Right hindlimb (tissue), 1 donor: ENCODE measurements around the gene MTG2.
A peak's percentile ranks its signal among the peaks of the same experiment; 100 is the strongest.

Experiments used
- DNase-seq: peaks from one replicate; pipeline ENCODE4 v3.0.0-alpha.2; 2018

MTG2 gene

DNA sequence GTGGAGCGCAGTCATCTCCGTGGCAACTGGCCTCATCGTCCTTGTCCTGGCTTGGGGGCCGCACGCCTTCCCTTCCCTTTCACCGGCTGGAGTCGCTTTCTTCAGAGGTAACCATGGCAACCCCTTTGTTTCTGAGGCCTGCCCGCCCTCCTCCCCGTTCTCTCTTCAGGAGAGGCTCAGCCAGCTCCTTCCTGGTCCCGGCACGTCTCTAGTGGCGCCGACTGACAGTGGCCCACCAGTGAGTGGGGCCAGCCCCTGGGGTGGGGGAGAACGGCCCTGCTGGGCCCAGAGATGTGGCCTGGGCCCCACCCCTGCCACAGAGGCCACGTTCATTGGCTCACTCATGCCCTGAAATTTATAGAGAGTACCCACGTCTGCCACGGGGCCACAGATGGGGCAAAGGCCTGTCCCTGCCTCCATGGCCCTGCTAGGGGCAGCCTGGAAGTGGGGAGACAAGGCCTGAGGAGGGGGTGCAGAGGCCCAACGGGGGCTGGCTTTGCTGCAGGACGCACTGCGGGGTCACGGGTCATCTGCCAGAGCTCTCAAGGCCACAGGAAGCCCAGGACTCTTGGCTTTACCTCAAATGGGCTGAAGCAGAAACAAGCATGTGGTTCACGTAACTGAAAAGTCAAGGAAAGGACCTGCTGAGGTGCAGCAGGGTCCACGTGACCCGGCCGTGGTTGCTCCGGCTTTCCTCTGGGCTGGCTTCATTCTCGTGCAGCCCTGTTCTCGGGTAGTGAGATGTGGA, 54.1 kb downstream of the MTG2 start:
- no peak for DNase-seq

GRCh38 chr20:62237514-62237800, 54.6 kb downstream of the MTG2 start:
- DNase-seq = no peak

GRCh38 chr20:62237801-62238568, 55.2 kb downstream of the MTG2 start, which contains the start of gene OSBPL2:
OSBPL2 (plus strand) TSS chr20:62238521; CDS start chr20:62256185, 17,664 bp downstream.
- DNase-seq = peak; percentile 99

DNA sequence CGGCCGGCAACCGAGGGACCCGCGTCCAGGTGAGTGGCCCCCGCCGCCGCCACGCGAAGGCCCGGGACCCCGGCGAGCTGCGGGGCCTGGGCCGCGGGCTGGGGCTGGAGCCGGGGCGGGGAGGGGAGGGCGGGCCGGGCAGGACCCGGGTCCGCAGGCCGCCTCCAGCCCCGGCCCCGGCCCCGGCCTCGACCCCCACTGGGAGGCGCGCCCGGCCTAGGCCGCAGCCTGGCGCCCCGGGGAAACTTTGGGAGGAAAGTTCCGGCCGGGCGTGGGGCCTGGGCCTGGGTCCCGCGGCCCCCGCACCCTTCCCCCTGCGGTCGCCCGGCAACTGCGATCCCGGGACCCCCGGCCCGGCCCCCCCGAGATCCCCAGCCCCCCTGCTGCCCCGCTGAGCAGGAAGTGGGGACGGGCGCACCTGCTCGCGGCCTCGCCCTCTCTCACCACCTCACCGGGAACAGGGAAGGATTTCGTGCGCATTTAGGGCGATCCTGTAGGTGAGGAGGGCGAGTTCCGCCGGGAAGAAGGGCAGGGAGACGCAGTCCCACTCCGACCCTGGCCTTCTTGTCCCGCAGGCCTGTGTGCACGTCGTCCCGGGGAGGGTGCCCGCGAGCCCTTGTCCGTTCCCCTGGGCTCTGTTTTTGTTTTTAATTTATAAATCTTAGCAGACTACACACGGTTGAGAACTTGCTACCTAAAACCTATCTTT, 55.9 kb downstream of the MTG2 start:
- DNase-seq = no peak

DNA sequence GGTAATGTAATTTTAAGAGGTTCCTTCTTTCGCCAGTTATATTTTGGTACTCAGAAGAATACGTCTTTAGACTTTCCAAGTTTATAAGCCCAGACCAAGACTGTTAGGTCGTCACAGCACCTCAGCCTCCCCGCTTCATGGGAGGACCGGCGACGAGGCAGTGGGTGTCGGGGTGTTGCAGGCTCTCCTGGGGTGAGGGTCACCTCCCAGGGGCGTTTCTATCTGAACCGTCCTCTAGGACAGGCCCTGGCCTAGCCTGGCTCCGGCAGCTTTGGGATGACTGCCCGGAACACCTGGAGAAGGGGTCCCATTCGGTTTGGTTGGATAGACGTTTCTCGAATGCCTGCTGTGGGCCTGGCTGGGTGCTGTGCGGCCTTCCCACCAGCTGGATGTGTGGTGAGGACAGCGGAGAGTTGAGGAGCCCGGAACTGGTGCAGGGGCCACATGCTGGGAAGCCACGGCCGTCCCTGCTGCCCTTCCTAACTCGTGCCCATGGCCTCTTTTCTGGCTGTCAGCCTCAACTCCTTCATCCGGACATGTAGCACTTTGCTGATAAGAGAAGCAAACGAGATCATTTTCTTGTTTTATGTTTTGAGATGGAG, 56.6 kb downstream of the MTG2 start:
- no peak for DNase-seq

GRCh38 chr20:62240020-62240685, 57.3 kb downstream of the MTG2 start:
- DNase-seq = no peak

GRCh38 chr20:62241506-62241905, 58.7 kb downstream of the MTG2 start:
- no peak for DNase-seq

GRCh38 chr20:62242176-62242575, 59.3 kb downstream of the MTG2 start:
- DNase-seq = no peak

DNA sequence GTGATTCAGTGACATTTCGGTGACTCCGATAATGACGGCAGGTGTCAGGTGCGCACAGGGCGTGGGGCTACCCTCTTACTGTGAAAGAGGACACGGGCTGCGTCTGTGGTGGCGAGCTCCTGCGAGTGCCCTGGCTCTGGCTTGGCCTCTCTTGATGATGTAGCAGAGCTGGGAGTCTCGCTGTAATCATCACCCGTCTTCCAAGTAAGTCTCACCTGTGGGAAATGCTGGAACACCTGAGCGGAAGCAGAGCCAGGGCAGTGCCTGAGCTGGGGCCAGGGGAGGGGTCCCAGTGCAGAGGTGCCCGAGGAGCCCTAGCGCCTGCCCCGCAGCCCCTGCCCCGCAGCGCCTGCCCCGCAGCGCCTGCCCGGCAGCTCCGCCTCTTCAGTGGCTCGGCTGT, 60.3 kb downstream of the MTG2 start:
- DNase-seq = no peak

GRCh38 chr20:62243906-62244515, 61.2 kb downstream of the MTG2 start:
- no peak for DNase-seq

DNA sequence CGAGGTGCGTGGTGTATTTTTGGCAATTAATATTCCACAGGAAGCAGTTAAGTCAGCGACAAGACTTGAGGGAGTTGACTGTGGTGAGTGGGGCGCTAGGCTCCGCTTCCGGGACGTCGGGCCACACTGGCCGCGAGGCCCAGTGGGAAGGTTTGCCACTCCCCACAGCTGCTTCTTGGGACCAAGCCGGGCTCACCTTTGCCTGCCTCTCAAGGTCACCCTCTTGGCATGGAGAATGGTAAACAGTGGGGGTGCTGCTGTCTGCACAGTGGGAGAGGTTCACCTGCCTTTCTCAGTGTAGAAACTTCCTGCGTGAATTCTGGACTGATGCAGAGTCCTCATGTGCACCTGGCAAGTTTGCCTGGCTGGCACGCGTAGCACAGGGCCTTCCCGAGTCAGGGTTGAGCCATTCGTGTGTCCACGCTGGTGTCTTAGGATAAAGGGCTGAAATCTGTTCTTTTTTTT, 61.8 kb downstream of the MTG2 start:
- DNase-seq = no peak

DNA sequence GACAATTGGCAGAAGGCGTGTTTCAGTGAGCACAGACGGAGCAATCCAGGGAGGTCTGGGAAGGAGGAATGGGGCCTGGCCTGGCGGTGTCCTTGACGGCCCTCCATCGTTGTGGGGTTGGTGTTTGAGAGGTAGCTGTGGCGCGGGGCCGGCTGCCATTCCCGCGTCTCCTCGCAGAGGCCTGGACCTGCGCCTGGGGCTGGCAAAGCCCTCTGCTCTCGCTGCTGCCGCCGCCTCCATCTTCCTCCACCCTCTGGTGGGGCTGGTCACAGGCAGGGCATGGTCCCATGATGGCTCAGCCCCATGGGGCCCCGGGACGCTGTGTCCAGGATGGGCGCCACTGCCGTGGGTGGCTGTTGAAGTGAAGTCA, 63.1 kb downstream of the MTG2 start:
- no peak for DNase-seq

GRCh38 chr20:62246431-62246830, 63.6 kb downstream of the MTG2 start:
- DNase-seq = no peak

GRCh38 chr20:62246872-62247652, 64.2 kb downstream of the MTG2 start:
- no peak for DNase-seq

GRCh38 chr20:62248890-62249560, 66.2 kb downstream of the MTG2 start:
- no peak for DNase-seq

DNA sequence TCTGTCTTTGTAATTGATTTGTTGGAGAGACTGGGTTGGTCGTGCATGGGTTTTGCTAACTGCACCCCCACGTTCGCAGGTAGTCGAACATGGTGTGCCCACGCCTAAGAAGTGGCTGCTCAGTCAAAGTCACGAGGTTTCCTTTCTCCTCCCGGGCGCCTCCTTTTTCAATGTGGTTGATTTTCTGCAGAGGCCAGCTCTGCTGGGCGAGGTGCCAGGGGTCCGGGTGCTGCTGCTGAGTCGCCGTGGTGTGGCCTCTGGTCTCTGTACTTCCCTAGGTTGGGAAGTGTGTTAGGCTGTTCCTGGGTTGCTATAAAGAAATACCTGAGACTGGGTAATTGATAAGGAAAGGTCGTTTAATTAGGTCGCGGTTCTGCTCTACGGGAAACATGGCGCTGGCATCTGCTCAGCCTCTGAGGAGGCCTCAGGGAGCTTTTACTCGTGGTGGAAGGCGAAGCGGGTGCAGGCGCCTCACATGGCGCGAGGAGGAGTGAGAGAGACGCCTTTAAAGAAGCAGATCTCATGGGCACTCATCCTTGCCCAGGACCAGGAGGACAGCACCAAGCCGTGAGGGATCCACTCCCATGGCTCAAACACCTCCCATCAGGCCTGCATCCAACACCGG, 69.6 kb downstream of the MTG2 start:
- no peak for DNase-seq
